Endometrial microvascular endothelial cells (primary cell): Measurements from ENCODE around the gene CRACDL. TPM values are rescaled to one million over a fixed set of nuclear protein-coding genes. Genes with fewer than 3 reads are reported as not detected.
"Not testable (repeated sequence)": the region's sequence is repeated elsewhere in the genome, so short reads cannot be mapped to it uniquely, and the experiment has no call there.

Source experiments
- in situ Hi-C: cut with HindIII; loops from 2 replicates; pipeline ENCODE4 v1.10.0; 2017; ENCODE audit warnings: low sequenced_read_pairs, low pct_unique_long_range_greater_than_20kb; ENCODE audit errors: inconsistent ontology term
- total RNA-seq: library from RNA; depleted of rRNA; stranded (reverse); fragments of >200 nt; gene quantifications from one replicate; pipeline ENCODE4 v1.2.3, GENCODE V29; 2015; ENCODE audit errors: inconsistent ontology term

Gene CRACDL
- total RNA-seq, 1 donor from 2014 or later = 8.2 TPM

GRCh38 chr2:98896416-98896815, 39.6 kb downstream of the CRACDL start:
- in situ Hi-C loops = no loop called here

- in situ Hi-C loops = no loop called here
Observed at GRCh38 chr2:98895901-98896300, 40.1 kb downstream of the CRACDL start.

- in situ Hi-C loops = no loop called here
Observed at GRCh38 chr2:98895221-98895620, 40.8 kb downstream of the CRACDL start.

GRCh38 chr2:98894331-98895000, 41.6 kb downstream of the CRACDL start:
- in situ Hi-C loops = no loop called here

- in situ Hi-C loops = no loop called here
Observed at GRCh38 chr2:98893911-98894321, 42.1 kb downstream of the CRACDL start.

GRCh38 chr2:98892871-98893270, 43.2 kb downstream of the CRACDL start:
- in situ Hi-C loops = no loop called here

GRCh38 chr2:98891591-98891990, 44.4 kb downstream of the CRACDL start:
- in situ Hi-C loops = no loop called here

- in situ Hi-C loops = no loop called here
Observed at GRCh38 chr2:98886066-98886554, 49.9 kb downstream of the CRACDL start.

GRCh38 chr2:98884658-98885057, 51.4 kb downstream of the CRACDL start:
- in situ Hi-C loops = no loop called here

- in situ Hi-C loops = no loop called here
Observed at GRCh38 chr2:98883780-98884211, 52.2 kb downstream of the CRACDL start.

- in situ Hi-C loops = no loop called here
Observed at GRCh38 chr2:98882971-98883779, 52.9 kb downstream of the CRACDL start.

- in situ Hi-C loops = no loop called here
Observed at GRCh38 chr2:98882368-98882767, 53.7 kb downstream of the CRACDL start.

- in situ Hi-C loops = no loop called here
Observed at GRCh38 chr2:98881153-98881650, 54.8 kb downstream of the CRACDL start.

- in situ Hi-C loops = no loop called here
Observed at GRCh38 chr2:98880266-98881152, 55.5 kb downstream of the CRACDL start.

GRCh38 chr2:98877658-98878057, 58.4 kb downstream of the CRACDL start:
- in situ Hi-C loops = not testable (repeated sequence)

- in situ Hi-C loops = no loop called here
Observed at GRCh38 chr2:98876741-98877140, 59.3 kb downstream of the CRACDL start.

GRCh38 chr2:98875746-98876145, 60.3 kb downstream of the CRACDL start:
- in situ Hi-C loops = no loop called here

- in situ Hi-C loops = no loop called here
Observed at GRCh38 chr2:98875081-98875728, 60.8 kb downstream of the CRACDL start.
